Brain microvascular endothelial cell (primary cell): ENCODE results near the gene BCAR1.

Source experiments
- DNase-seq: peaks from one replicate; pipeline ENCODE4 v3.0.0-alpha.2; 2020
- H3K27ac ChIP-seq: fragments of 250-450 bp; sonication (Bioruptor Pico); 2 replicates; pipeline ENCODE4 v1.5.1; 2020; ENCODE audit warnings: mild to moderate bottlenecking, moderate library complexity
- H3K27me3 ChIP-seq: fragments of 250-450 bp; sonication (Bioruptor Pico); replicated peaks from 2 replicates; pipeline ENCODE4 v1.5.1; 2020; ENCODE audit warnings: mild to moderate bottlenecking
- H3K36me3 ChIP-seq: fragments of 250-450 bp; sonication (Bioruptor Pico); replicated peaks from 2 replicates; pipeline ENCODE4 v1.5.1; 2020; ENCODE audit warnings: mild to moderate bottlenecking
- H3K4me3 ChIP-seq: 2 replicates; pipeline ENCODE4 v1.5.1; 2011; ENCODE audit warnings: low read depth, mild to moderate bottlenecking, control low read depth, low read length, moderate library complexity
- in situ Hi-C: cut with HindIII; loops from 2 replicates; pipeline ENCODE4 v1.10.0; 2017; ENCODE audit warnings: low sequenced_read_pairs, low pct_ligation_motif_present
- TF ChIP-seq, protein P1 (sequence below): IDR thresholded peaks from 2 replicates; pipeline ENCODE4 v1.5.1; 2011; ENCODE audit warnings: low read depth, mild to moderate bottlenecking, moderate library complexity, low read length, control low read depth, inconsistent platforms; ENCODE audit errors: missing control alignments

BCAR1 gene, protein sequence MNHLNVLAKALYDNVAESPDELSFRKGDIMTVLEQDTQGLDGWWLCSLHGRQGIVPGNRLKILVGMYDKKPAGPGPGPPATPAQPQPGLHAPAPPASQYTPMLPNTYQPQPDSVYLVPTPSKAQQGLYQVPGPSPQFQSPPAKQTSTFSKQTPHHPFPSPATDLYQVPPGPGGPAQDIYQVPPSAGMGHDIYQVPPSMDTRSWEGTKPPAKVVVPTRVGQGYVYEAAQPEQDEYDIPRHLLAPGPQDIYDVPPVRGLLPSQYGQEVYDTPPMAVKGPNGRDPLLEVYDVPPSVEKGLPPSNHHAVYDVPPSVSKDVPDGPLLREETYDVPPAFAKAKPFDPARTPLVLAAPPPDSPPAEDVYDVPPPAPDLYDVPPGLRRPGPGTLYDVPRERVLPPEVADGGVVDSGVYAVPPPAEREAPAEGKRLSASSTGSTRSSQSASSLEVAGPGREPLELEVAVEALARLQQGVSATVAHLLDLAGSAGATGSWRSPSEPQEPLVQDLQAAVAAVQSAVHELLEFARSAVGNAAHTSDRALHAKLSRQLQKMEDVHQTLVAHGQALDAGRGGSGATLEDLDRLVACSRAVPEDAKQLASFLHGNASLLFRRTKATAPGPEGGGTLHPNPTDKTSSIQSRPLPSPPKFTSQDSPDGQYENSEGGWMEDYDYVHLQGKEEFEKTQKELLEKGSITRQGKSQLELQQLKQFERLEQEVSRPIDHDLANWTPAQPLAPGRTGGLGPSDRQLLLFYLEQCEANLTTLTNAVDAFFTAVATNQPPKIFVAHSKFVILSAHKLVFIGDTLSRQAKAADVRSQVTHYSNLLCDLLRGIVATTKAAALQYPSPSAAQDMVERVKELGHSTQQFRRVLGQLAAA

DNA sequence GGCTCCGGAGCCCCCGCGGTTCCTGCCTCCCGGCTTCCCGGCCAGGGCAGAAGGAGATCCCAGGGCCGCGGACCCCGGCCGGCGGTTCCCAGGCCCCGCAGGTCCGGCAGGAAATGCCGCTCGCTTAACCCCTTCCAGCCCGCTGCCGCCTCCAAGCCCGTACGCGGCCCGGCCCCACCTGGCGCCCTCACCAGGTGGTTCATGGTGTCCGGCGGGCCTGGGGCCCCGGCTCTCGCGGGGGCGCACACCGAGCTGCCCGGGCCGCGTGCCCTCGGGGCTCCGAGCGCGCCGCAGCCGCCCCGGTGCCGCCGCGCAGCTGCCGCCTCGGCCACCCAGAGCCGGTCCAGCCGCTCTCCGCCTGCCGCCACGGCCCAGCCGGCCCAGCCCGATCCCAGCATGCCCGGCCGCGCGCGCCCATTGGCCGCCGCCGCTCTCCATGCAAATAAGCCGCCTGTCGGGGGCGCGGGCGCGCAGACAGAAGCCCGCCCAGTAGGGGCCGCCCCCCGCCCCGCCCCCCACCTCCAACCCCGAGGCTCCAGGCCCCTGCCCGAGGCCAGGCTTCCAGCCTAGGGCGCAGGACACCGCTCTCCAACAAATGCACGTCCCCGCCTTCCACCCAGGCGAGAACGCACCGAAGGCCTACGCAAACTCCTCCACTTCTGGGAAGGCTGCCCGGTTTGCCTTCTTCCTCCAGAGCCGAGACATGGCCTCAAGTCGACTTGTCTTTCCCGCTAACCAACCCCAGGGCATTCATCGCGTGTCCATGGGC is at the start of gene BCAR1:
Gene BCAR1, minus strand, starts transcription at position 345 of the 769 bp plus-strand sequence. Its CDS starts 142 bp downstream, at position 203.
- TF ChIP-seq, protein P1, sequence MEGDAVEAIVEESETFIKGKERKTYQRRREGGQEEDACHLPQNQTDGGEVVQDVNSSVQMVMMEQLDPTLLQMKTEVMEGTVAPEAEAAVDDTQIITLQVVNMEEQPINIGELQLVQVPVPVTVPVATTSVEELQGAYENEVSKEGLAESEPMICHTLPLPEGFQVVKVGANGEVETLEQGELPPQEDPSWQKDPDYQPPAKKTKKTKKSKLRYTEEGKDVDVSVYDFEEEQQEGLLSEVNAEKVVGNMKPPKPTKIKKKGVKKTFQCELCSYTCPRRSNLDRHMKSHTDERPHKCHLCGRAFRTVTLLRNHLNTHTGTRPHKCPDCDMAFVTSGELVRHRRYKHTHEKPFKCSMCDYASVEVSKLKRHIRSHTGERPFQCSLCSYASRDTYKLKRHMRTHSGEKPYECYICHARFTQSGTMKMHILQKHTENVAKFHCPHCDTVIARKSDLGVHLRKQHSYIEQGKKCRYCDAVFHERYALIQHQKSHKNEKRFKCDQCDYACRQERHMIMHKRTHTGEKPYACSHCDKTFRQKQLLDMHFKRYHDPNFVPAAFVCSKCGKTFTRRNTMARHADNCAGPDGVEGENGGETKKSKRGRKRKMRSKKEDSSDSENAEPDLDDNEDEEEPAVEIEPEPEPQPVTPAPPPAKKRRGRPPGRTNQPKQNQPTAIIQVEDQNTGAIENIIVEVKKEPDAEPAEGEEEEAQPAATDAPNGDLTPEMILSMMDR, result no peak
- in situ Hi-C loops, result no loop called here
- Histone ChIP-seq H3K27ac (peak within 1 kb of the TSS; percentile 98), H3K4me3 (peak within 1 kb of the TSS; percentile 86), H3K27me3 (no peaks in the 10 kb centered on the region), H3K36me3 (peaks cover 6% of the 10 kb centered on the region)
- DNase-seq, result peak; percentile 82

DNA sequence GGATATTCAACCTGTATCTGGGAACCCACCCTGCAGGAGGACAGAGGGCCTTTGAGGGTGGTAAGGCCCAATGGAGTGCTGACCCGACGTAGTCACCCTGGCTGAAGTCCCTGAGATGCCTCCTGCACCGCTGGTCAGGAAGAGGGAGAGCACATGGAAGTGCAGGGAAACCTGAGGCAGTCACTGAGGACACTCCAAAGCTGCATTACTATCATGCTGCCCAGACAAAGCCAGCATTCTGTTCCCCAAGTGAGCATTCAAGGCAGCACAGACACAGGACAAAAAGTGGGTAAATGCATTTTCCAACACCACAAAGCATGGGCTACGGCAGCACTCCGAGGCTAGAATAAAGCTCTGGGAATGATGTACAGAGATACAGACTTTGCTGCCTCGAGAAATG is 46.8 kb upstream of the BCAR1 start:
- no peaks in the 10 kb centered on the region for H3K27me3 ChIP-seq
- H3K36me3 ChIP-seq, result peaks cover 7% of the 10 kb centered on the region
- H3K27ac ChIP-seq, result no peak overlapping the region
- DNase-seq, result no peak
- in situ Hi-C loops, result no loop called here
- TF ChIP-seq, protein P1, result no peak
- no peak overlapping the region for H3K4me3 ChIP-seq

DNA sequence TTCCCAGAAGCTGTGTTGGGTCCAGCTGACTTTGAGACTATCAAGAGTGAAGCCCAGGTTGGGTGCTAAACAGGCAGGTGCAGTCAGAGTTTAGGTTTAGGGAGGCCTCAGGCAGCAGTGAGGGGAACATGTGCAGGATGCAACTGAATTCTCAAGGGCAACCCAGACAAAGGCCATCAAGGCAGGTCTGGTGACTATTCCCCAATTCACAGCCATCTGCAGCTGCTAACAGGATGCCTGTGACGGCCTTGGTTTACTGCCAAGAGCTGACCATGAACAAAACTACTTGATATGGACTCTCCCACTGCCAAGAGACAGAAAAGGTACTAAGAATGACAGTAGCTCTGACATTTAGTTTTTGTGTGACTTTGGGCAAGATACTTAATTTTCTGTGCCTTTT is 45.2 kb upstream of the BCAR1 start:
- in situ Hi-C loops, result no loop called here
- Histone ChIP-seq H3K4me3 (no peak overlapping the region), H3K27ac (no peak overlapping the region), H3K36me3 (peaks cover 13% of the 10 kb centered on the region), H3K27me3 (no peaks in the 10 kb centered on the region)
- DNase-seq, result peak; percentile 18
- TF ChIP-seq, protein P1, result no peak

DNA sequence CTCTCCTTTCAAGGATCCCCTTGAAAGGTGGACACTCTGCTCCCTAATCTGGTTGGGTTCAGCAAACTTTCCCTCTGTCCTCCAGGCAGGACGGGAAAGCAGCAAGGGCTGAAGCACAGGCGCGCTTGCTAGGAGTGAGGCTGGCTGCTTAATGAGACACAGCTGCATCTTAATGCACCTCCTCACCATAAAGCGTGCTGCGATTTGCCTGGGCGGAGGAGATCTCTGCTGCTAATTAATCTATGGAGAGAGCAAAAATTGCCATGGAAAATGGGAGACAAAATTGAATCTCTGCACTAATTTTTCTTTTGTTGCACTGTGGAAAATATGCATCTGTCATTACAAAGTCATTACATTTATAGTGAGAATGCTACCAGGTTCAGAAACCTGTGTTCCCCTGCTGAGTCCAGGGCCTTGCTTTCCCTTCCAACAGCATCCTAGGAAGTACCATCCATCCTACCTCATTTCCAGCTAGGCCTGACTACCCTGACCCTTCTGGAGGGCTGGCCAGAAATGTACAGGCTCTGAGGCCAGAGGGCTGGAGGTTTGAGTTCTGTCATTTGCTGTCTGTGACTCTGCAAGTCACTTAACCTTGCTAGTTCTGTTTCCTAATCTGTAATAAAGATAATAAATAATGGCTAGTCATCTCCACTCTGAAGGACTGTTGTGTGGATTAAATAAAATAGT is 43.5 kb upstream of the BCAR1 start:
- DNase-seq, result no peak
- in situ Hi-C loops, result no loop called here
- Histone ChIP-seq H3K4me3 (no peak overlapping the region), H3K36me3 (peaks cover 13% of the 10 kb centered on the region), H3K27me3 (no peaks in the 10 kb centered on the region), H3K27ac (no peak overlapping the region)
- TF ChIP-seq, protein P1, result no peak

DNA sequence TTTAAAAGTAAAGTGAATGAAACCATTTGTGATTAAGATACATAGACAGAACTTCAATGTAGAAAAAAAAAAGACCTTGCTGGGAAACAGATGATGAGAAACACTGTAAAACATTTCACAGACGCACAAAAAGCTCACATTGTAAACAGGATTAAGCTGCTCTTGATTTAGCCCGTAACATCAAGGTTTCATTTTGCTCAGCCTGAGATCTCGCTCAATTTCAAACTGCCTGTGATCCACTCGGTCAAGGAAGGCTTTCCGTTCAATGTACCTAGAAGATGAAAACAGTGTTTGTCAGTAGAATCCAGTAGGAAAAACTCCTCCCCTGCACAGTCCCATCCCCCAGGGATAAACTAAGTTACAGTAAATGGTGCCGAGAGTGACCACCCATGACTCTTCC is 42.3 kb upstream of the BCAR1 start:
- in situ Hi-C loops, result no loop called here
- Histone ChIP-seq H3K36me3 (peaks cover 10% of the 10 kb centered on the region), H3K27me3 (no peaks in the 10 kb centered on the region), H3K27ac (no peak overlapping the region), H3K4me3 (no peak overlapping the region)
- no peak for DNase-seq
- TF ChIP-seq, protein P1, result no peak
